ENCODE results near the gene MARVELD2.
A peak's percentile ranks its signal among the peaks of the same experiment; 100 is the strongest.

MARVELD2 gene

GRCh38 chr5:69493396-69494133 is 78.6 kb downstream of the MARVELD2 start:
- peak in 1 of 2 experiments; percentile 34 for DNase-seq
